Frontal cortex (tissue), 4 donors: ENCODE data around the gene MYADM. TPM values are rescaled to one million over a fixed set of nuclear protein-coding genes. Genes with fewer than 3 reads are reported as not detected.
"Not testable (repeated sequence)": the region's sequence is repeated elsewhere in the genome, so short reads cannot be mapped to it uniquely, and the experiment has no call there.

Experiments
- DNase-seq, 2 donors: peaks; one replicate each; pipeline ENCODE4 v3.0.0; 2012; ENCODE audit warnings: low spot score in 2 of 2
- FAIRE-seq: peaks from 2 replicates; lab custom pipeline; 2012; peaks lifted over from hg19 to GRCh38; lab: Jason Lieb, UNC
- total RNA-seq: library from RNA; depleted of rRNA; stranded (reverse); fragments of >200 nt; gene quantifications from one replicate; pipeline ENCODE4 v1.2.3, GENCODE V29; 2014
- donor health status: control.
- donor health status: control.
- donor health status: control.

MYADM gene
- total RNA-seq, 1 donor from 2014 or later: 2.4 TPM

GRCh38 chr19:53868091-53868891 is 608 bp downstream of the MYADM start:
- DNase-seq (peak in 1 of 2 donors; percentile 44), FAIRE-seq (no peak)

DNA sequence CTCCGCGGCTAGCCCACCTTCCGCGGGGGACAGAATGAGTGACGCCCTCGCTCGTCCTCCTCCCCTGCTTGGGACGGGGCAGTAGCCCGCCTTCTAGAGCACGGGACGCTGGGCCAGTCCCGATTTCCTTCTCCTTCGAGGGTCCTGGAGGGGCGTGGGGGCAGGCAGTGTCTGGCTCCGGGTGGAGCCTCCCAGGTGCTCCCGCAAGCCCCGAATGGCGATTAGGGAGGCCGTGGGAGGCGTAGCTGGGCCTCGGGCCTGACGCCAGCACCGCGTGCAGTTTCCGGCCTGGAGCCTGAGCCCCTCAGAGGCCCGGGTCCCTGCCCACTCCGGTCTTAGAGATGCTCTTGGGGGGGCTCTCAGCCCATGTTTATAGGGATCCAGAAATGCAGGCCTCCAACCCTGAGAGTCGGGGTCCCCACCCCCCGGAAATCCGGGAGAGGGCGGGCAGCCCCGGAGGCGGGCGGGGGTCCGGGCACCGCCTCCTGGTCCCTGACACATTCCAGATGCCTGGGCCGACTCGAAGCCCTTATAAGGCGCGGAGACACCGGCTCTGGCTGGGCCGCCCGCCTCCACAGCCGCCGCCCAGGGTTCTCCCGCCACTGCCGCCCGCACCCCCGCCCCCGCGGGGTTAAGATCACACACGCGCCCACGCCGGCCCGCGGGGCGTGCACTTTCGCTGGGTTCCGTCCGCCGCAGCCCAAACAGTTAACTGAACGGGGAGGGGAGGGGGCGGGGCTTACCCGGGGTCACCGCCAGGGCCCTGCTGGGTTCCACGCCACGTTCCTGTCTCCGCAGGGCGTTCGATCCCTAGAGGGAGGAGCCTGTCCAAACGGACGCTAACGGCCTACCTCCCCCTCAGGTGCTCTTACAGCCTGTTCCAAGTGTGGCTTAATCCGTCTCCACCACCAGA is 1.5 kb downstream of the MYADM start:
- FAIRE-seq (no peak), DNase-seq (peak; percentile 78 to 83)

DNA sequence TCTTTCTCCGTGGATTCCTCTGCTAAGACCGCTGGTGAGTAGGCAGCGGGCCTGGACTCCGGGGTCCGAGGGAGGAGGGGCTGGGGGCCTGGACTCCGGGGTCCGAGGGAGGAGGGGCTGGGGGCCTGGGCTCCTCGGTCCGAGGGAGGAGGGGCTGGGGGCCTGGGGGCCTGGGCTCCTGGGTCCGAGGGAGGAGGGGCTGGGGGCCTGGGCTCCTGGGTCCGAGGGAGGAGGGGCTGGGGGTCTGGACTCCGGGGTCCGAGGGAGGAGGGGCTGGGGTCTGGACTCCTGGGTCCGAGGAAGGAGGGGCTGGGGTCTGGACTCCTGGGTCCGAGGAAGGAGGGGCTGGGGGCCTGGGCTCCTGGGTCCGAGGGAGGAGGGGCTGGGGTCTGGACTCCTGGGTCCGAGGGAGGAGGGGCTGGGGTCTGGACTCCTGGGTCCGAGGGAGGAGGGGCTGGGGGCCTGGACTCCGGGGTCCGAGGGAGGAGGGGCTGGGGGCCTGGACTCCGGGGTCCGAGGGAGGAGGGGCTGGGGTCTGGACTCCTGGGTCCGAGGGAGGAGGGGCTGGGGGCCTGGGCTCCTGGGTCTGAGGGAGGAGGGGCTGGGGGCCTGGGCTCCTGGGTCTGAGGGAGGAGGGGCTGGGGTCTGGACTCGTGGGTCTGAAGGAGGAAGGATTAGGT is 2.3 kb downstream of the MYADM start:
- not testable (repeated sequence) for FAIRE-seq, DNase-seq

GRCh38 chr19:53870485-53870844 is 2.8 kb downstream of the MYADM start:
- FAIRE-seq (no peak), DNase-seq (peak; percentile 22 to 38)

DNA sequence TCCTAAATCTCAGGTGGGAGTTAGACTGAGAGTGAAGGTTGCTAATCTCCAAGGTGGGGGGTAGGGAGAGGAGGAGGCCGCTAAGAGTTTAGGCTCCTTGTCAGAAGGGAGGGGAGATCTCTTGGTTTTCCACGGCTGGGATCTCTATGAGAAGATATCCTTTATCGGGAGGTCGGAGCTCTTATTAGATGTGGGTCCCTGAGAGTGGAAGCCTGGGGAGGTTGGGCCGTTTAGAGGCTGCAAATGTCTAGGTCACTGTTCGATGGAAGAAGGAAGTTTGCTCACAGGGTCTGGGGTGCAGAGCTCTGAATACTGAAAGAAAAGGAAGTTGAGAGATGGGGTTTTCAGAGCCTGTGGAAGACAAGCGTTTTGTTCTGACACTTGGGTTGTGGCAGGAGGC is 3.8 kb downstream of the MYADM start:
- FAIRE-seq: no peak
- DNase-seq: peak in 1 of 2 donors; percentile 26

- FAIRE-seq: no peak
- peak in 1 of 2 donors; percentile 12 for DNase-seq
Measured at GRCh38 chr19:53872762-53873161, 5.1 kb downstream of the MYADM start.

DNA sequence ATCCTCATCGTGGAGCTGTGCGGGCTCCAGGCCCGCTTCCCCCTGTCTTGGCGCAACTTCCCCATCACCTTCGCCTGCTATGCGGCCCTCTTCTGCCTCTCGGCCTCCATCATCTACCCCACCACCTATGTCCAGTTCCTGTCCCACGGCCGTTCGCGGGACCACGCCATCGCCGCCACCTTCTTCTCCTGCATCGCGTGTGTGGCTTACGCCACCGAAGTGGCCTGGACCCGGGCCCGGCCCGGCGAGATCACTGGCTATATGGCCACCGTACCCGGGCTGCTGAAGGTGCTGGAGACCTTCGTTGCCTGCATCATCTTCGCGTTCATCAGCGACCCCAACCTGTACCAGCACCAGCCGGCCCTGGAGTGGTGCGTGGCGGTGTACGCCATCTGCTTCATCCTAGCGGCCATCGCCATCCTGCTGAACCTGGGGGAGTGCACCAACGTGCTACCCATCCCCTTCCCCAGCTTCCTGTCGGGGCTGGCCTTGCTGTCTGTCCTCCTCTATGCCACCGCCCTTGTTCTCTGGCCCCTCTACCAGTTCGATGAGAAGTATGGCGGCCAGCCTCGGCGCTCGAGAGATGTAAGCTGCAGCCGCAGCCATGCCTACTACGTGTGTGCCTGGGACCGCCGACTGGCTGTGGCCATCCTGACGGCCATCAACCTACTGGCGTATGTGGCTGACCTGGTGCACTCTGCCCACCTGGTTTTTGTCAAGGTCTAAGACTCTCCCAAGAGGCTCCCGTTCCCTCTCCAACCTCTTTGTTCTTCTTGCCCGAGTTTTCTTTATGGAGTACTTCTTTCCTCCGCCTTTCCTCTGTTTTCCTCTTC is 6.3 kb downstream of the MYADM start:
- FAIRE-seq: no peak
- DNase-seq: no peak

GRCh38 chr19:53874606-53874990 is 6.9 kb downstream of the MYADM start:
- FAIRE-seq: no peak

DNA sequence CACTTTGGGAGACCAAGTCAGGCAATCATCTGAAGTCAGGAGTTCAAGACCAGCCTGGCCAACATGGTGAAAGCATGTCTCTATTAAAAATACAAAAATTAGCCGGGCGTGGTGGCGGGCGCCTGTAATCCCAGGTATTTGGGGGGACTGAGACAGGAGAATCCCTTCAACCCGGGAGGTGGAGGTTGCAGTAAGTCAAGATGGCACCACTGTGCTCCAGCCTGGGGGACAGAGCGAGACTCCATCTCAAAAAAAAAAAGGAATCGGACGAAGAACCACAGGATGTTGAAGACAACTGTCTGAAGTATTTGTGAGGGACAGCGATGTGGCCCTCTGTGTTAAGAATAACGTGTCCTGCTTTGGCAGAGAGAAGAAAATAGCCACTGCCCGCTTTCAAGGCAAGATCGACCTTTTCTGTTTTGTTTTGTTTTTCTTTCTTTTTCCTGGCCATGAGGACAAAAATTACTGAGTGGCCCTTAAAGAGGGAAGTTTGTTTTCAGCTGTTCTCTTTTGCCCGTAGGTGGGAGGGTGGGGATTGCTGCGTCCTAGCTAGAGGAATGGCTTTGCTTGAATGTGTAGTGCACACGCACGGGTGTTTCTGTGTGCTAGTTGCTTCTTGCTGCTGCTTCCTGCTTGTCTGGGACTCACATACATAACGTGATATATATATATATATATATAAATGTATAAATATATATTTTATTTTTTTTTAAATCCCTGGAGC is 8.1 kb downstream of the MYADM start:
- no peak for FAIRE-seq
- no peak for DNase-seq

More at GRCh38 chr19:53874606-53874990, 6.9 kb downstream of the MYADM start:
- no peak for DNase-seq

DNA sequence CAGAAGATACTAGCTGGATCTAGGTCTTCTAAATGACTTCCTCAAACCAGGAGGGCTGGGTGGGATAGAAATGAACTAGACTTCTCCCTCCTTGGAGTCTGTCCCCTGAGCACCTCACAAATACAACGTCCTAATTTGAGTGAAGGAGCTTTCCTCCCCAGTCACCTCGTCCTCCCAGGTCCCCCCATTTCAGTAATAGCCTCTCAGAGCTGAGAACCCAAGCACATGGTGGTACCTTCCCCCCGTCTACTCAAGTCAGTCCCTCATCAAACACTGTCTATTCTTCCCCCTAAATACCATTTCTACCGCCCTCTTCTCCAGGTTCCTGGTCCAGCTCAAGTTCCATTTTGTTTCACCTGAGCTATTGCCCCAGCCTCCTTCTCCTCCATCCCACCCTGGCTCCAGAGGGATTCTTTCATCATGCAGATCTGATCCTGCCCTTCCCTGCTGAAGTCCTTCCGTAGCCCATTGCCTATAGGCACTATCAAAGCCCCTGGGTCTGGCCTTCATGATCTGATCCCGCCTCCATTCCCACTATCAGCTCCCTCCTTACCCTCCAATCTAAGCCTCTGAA is 9.1 kb downstream of the MYADM start:
- DNase-seq (no peak), FAIRE-seq (no peak)

- DNase-seq (no peak), FAIRE-seq (no peak)
Measured at GRCh38 chr19:53877361-53877766, 9.7 kb downstream of the MYADM start.

DNA sequence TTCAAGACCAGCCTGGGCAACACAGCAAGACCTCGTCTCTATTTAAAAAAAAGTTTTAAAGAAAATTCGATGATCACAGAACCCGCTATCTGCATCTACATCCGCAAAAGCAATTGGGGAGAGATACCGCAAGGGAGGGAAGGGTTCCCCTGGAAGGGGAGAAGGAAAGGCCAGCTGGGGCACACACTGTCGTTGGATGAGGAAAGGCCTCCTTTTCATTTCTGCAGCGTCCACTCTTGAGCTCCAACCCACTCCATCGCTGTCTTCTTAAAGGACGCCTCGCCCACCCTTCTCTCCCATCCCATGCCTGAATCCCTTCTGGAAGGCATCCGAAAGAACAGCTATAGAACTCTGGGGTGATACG is 11.1 kb downstream of the MYADM start:
- DNase-seq (no peak), FAIRE-seq (no peak)

DNA sequence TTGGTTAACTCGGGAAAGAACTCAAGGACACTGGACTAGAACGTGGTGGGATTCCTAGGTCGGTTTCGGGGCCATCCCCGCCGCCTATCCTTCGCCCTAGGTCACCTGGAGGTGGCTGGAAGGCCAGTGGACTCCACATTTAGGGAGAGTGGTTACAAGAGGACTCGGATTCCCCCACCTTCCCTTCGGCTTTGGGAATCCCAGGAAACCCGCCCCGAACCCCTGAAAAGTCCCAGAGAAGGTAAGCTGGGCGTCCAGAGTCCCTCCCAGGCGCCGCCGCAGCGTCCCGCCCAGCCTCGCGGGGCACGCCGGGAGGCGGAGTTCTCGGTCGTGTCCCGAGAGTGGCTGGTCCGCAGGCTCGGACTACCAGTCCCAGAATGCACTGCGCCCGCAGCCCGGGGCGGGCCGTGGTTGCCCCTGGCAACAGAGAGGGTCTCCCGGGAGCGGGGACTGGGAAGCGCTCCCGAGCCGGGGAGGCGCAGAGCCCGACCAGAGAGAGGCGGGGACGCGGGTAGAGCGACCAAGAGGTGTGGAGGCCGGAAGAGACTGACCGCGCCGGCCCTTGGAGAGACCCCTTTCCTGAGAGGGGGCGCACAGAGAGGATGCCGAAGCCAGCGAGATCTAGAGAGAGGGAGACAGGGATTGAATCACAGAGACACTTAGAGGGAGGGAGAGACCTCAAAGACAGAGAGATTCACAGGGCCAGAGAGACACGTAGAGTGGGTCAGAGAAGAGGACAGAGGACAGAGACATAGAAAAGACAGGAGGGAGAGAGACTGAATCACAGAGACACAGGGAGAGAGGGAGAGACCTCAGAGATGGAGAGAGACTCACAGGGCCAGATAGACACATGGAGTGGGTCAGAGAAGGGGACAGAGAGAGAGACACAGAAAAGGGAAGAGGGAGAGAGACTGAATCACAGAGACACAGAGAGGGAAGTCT is 11.7 kb downstream of the MYADM start:
- DNase-seq (peak; percentile 94 to 97), FAIRE-seq (no peak)

DNA sequence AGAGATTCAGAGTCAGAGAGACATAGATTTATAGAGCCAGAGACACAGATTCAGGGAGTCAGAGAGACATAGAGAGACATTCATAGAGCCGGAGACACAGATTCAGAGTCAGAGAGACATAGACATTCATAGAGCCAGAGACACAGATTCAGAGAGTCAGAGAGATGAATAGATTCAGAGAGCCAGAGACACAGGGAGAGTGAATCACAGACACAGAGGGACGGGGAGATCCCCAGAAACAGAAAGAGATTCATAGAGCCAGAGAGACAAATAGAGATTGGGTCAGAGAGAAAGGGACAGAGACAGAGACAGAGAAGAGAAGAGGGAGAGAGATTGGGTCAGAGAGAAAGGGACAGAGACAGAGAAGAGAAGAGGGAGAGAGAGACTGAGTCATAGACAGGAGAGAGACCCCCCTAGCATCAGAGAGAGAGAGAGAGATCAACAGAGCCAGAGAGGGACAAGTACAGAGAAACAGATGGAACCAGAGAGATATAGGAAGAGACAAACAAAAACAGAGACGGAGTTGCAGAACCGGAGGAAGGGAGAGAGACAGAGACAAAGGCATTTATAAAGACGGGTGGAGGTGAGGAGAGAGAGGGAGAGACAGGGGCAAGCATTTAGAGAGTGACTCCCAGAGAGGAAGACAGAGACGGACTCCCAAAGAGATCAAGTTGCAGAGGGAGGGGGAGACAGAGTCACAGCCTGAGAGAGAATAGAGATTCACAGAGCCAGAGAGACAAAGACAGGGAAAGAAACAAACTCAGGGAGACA is 13.2 kb downstream of the MYADM start:
- FAIRE-seq (no peak), DNase-seq (no peak)

- DNase-seq (peak in 1 of 2 donors; percentile 62), FAIRE-seq (no peak)
Measured at GRCh38 chr19:53881482-53882390, 14.1 kb downstream of the MYADM start, which contains the start of gene PRKCG. TSS of gene PRKCG (plus strand) at chr19:53882197. CDS start at chr19:53882495, 298 bp downstream.
